Right forelimb (tissue), 1 donor: ENCODE measurements around the gene PKM.
"Not testable (repeated sequence)": the region's sequence is repeated elsewhere in the genome, so short reads cannot be mapped to it uniquely, and the experiment has no call there.

Source experiments
- DNase-seq: peaks from one replicate; pipeline ENCODE4 v3.0.0-alpha.2; 2018

PKM gene

GRCh38 chr15:72231066-72231832 is at the start of gene PKM:
PKM (minus strand) TSS chr15:72231190; CDS start chr15:72219097, 12,093 bp downstream.
- DNase-seq, result peak; percentile 97

- DNase-seq, result no peak
Measured at GRCh38 chr15:72280751-72281150, 49.8 kb upstream of the PKM start.

GRCh38 chr15:72278737-72279136 is 47.7 kb upstream of the PKM start:
- no peak for DNase-seq

GRCh38 chr15:72276326-72276700 is 45.3 kb upstream of the PKM start:
- DNase-seq, result no peak

- DNase-seq, result not testable (repeated sequence)
Measured at GRCh38 chr15:72275635-72276325, 44.8 kb upstream of the PKM start.

GRCh38 chr15:72272997-72273352 is 42.0 kb upstream of the PKM start:
- DNase-seq, result no peak

- peak; percentile 99 for DNase-seq
Measured at GRCh38 chr15:72272213-72272996, 41.4 kb upstream of the PKM start, which contains the start of gene PARP6. PARP6 (minus strand) TSS chr15:72272554; CDS start chr15:72267477, 5,077 bp downstream.

GRCh38 chr15:72271895-72272212 is 40.9 kb upstream of the PKM start:
- DNase-seq, result peak; percentile 47

GRCh38 chr15:72271221-72271620 is 40.2 kb upstream of the PKM start:
- no peak for DNase-seq

- DNase-seq, result no peak
Measured at GRCh38 chr15:72269739-72270138, 38.7 kb upstream of the PKM start.

- no peak for DNase-seq
Measured at GRCh38 chr15:72265031-72265430, 34.0 kb upstream of the PKM start.

- no peak for DNase-seq
Measured at GRCh38 chr15:72252663-72253299, 21.8 kb upstream of the PKM start.

GRCh38 chr15:72249142-72249810 is 18.3 kb upstream of the PKM start:
- no peak for DNase-seq

- DNase-seq, result no peak
Measured at GRCh38 chr15:72248514-72248913, 17.5 kb upstream of the PKM start.

- DNase-seq, result no peak
Measured at GRCh38 chr15:72242775-72243370, 11.9 kb upstream of the PKM start.

- no peak for DNase-seq
Measured at GRCh38 chr15:72239652-72240051, 8.7 kb upstream of the PKM start.

GRCh38 chr15:72238586-72238985 is 7.6 kb upstream of the PKM start:
- DNase-seq, result no peak

- no peak for DNase-seq
Measured at GRCh38 chr15:72237853-72238224, 6.8 kb upstream of the PKM start.

- DNase-seq, result no peak
Measured at GRCh38 chr15:72237029-72237852, 6.3 kb upstream of the PKM start.

GRCh38 chr15:72236381-72237003 is 5.5 kb upstream of the PKM start:
- no peak for DNase-seq

GRCh38 chr15:72235298-72235697 is 4.3 kb upstream of the PKM start:
- no peak for DNase-seq
